Parathyroid adenoma (tissue), 2 donors: ENCODE measurements around the gene TCP11.
"Not testable (repeated sequence)": the region's sequence is repeated elsewhere in the genome, so short reads cannot be mapped to it uniquely, and the experiment has no call there.

Source experiments
- H2AFZ ChIP-seq: fragments of 300-600 bp; sonication (generic); one replicate; pipeline ENCODE4 v1.7.0; 2017; ENCODE audit warnings: antibody characterized with exemption, mild to moderate bottlenecking
- H3K27ac ChIP-seq: fragments of 300-600 bp; sonication (generic); one replicate; pipeline ENCODE4 v1.7.0; 2017
- H3K27me3 ChIP-seq: fragments of 300-600 bp; sonication (generic); one replicate; pipeline ENCODE4 v1.7.0; 2017; ENCODE audit warnings: low read length; ENCODE audit not compliant: control insufficient read depth, insufficient read depth
- H3K36me3 ChIP-seq: fragments of 300-600 bp; sonication (generic); one replicate; pipeline ENCODE4 v1.7.0; 2017; ENCODE audit warnings: low read length; ENCODE audit not compliant: control insufficient read depth, insufficient read depth
- H3K4me1 ChIP-seq: fragments of 300-600 bp; sonication (generic); one replicate; pipeline ENCODE4 v1.7.0; 2017; ENCODE audit warnings: control low read depth
- H3K4me2 ChIP-seq: fragments of 300-600 bp; sonication (generic); one replicate; pipeline ENCODE4 v1.7.0; 2017; ENCODE audit warnings: low read length
- H3K4me3 ChIP-seq: fragments of 300-600 bp; sonication (generic); one replicate; pipeline ENCODE4 v1.7.0; 2017; ENCODE audit warnings: low read depth, low read length
- H3K79me2 ChIP-seq: fragments of 300-600 bp; sonication (generic); one replicate; pipeline ENCODE4 v1.7.0; 2017; ENCODE audit warnings: control low read depth
- H3K9ac ChIP-seq: fragments of 300-600 bp; sonication (generic); one replicate; pipeline ENCODE4 v1.7.0; 2017; ENCODE audit warnings: mild to moderate bottlenecking
- H3K9me3 ChIP-seq: fragments of 300-600 bp; sonication (generic); one replicate; pipeline ENCODE4 v1.7.0; 2017; ENCODE audit warnings: low read length; ENCODE audit not compliant: control insufficient read depth
- TF ChIP-seq, protein P1 (sequence below): fragments of 300-600 bp; sonication (generic); IDR thresholded peaks from one replicate; pipeline ENCODE4 v1.7.0; 2017; ENCODE audit warnings: antibody characterized with exemption, mild to moderate bottlenecking
- donor health status: primary hyperparathyroidism.

The TCP11 gene

DNA sequence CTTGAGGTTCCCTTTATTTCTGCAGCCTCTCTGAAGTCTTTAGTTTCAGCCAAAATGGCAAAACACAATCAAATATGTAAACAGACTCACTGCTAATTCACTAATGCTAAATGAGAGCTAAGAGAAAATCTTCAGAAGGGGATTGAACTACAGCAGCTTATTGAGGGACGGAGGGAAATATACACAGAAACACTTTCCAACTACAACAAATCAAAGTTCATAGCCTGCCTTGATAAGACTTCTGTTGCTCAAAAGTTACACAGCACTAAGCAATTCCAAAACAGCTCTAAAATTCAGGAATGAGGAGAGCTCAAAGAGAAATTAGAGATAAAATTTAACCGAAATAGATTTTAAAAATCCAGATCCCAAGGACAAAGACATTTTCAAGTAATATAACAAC, 1.7 kb downstream of the TCP11 start:
- Histone ChIP-seq H3K4me3 (no peak overlapping the region), H3K4me2 (no peak overlapping the region), H3K36me3 (no peaks in the 10 kb centered on the region), H2AFZ (no peak overlapping the region), H3K27me3 (no peaks in the 10 kb centered on the region), H3K27ac (no peak overlapping the region), H3K4me1 (peaks cover 2% of the 10 kb centered on the region), H3K9ac (no peak overlapping the region), H3K79me2 (no peaks in the 10 kb centered on the region), H3K9me3 (no peaks in the 10 kb centered on the region)
- TF ChIP-seq, protein P1, sequence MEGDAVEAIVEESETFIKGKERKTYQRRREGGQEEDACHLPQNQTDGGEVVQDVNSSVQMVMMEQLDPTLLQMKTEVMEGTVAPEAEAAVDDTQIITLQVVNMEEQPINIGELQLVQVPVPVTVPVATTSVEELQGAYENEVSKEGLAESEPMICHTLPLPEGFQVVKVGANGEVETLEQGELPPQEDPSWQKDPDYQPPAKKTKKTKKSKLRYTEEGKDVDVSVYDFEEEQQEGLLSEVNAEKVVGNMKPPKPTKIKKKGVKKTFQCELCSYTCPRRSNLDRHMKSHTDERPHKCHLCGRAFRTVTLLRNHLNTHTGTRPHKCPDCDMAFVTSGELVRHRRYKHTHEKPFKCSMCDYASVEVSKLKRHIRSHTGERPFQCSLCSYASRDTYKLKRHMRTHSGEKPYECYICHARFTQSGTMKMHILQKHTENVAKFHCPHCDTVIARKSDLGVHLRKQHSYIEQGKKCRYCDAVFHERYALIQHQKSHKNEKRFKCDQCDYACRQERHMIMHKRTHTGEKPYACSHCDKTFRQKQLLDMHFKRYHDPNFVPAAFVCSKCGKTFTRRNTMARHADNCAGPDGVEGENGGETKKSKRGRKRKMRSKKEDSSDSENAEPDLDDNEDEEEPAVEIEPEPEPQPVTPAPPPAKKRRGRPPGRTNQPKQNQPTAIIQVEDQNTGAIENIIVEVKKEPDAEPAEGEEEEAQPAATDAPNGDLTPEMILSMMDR = no peak

DNA sequence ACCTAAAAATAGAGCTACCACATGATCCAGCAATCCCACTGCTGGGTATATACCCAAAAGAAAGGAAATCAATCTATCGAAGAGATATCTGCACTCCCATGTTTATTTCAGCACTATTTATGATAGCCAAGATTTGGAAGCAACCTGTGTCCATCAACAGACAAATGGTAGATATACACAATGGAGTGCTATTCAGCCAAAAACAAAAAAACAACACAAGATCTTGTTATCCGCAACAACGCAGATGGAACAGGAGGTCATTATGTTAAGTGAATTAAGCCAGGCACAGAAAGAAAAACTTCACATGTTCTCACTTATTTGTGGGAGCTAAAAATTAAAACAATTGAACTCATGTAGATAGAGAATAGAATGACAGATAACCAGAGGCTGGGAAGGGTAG, 2.9 kb downstream of the TCP11 start:
- H3K4me1 ChIP-seq, H2AFZ ChIP-seq, H3K36me3 ChIP-seq, H3K9me3 ChIP-seq, H3K9ac ChIP-seq, H3K79me2 ChIP-seq, H3K27ac ChIP-seq, H3K27me3 ChIP-seq, H3K4me2 ChIP-seq, H3K4me3 ChIP-seq: not testable (repeated sequence)

DNA sequence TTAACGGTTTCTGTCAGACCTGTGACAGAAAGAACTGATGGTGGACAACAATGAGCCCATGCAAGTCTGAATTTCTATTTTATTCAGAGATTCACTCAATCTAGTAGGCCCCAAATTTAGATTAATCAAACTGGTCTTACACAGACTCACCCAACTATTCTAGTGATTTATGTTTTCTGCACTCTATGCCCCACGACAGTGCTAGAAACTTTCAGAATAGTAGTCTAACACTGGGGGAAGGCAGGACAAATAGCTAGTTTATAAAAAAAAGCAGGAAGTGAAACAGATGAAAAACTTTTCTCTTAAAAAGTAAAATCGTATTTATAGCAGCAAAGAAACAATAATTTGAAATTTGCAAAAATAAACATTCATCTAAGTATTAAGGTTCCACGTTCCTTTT, 5.0 kb downstream of the TCP11 start:
- Histone ChIP-seq H3K27ac (no peak overlapping the region), H3K9me3 (no peaks in the 10 kb centered on the region), H3K9ac (no peak overlapping the region)

DNA sequence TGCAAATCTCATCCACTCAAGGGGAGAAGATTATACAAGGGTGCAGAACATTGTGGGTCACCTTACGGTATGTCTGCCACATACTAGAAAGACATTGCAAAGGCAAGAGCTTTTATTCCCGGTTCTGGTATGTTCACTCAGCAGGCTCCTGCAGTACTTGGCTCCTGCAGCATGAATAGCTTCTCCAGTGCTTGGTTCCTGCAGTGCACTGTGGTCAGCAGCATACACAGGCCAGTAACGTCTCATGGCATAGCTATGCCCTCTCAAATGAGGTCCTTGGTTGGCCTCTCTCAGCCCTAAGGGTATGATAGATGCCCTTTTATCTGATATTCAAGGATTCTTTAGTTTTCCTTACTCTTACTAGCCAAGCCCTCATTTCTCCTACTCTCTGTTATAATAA, 12.6 kb downstream of the TCP11 start:
- Histone ChIP-seq H3K4me1 (no peaks in the 10 kb centered on the region), H3K27me3 (no peaks in the 10 kb centered on the region), H2AFZ (no peak overlapping the region), H3K9ac (no peak overlapping the region), H3K79me2 (no peaks in the 10 kb centered on the region), H3K4me2 (no peak overlapping the region), H3K27ac (no peak overlapping the region), H3K4me3 (no peak overlapping the region), H3K9me3 (no peaks in the 10 kb centered on the region), H3K36me3 (no peaks in the 10 kb centered on the region)
- TF ChIP-seq, protein P1 = no peak

More for the DNA sequence above, 5.0 kb downstream of the TCP11 start:
- Histone ChIP-seq H3K4me1 (peaks cover 2% of the 10 kb centered on the region), H3K4me2 (no peak overlapping the region), H3K79me2 (no peaks in the 10 kb centered on the region), H3K27me3 (no peaks in the 10 kb centered on the region), H3K4me3 (no peak overlapping the region), H2AFZ (no peak overlapping the region), H3K36me3 (no peaks in the 10 kb centered on the region)
- TF ChIP-seq, protein P1 = no peak

DNA sequence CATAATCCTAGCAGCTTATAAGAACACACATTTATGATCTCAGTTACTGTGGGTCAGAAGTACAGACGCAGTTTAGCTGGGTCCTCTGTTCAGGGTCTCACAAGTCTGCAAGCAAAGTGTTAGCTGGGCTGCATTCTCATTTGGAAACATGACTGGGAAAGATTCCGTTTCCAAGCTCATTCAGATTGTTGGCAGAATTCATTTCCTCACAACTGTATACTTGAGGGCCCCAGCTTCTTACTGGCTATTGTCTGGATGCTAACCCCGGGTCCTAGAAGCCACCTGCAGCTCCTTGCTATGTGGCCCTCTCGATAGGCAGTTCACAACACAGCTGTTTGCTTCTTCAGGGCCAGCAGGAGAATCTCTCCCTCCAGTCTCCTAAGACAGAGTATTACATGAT, 13.1 kb downstream of the TCP11 start:
- H3K9me3 ChIP-seq = no peaks in the 10 kb centered on the region

More for the DNA sequence above, 13.1 kb downstream of the TCP11 start:
- Histone ChIP-seq H2AFZ (no peak overlapping the region), H3K79me2 (no peaks in the 10 kb centered on the region), H3K36me3 (no peaks in the 10 kb centered on the region), H3K4me3 (no peak overlapping the region), H3K4me2 (no peak overlapping the region), H3K27ac (no peak overlapping the region), H3K27me3 (no peaks in the 10 kb centered on the region), H3K9ac (no peak overlapping the region), H3K4me1 (no peaks in the 10 kb centered on the region)
- TF ChIP-seq, protein P1 = no peak
